ENCODE data around the gene PRMT1. TPM values are rescaled to one million over a fixed set of nuclear protein-coding genes. Genes with fewer than 3 reads are reported as not detected.

The PRMT1 gene
- total RNA-seq, 1 experiment from 2014 or later: 551 TPM

- DNase-seq (ENCODE audit: low read depth): no peak
Observed at GRCh38 chr19:49667473-49667872, 9.6 kb upstream of the PRMT1 start.

- DNase-seq (ENCODE audit: low read depth): no peak
Observed at GRCh38 chr19:49669516-49669915, 7.6 kb upstream of the PRMT1 start.

GRCh38 chr19:49672131-49672919, 4.7 kb upstream of the PRMT1 start:
- DNase-seq (ENCODE audit: low read depth): peak; percentile 63

- peak; percentile 90 for DNase-seq (ENCODE audit: low read depth)
Observed at GRCh38 chr19:49676136-49676783, 811 bp upstream of the PRMT1 start.

GRCh38 chr19:49676784-49677230, 264 bp upstream of the PRMT1 start:
- peak; percentile 100 for DNase-seq (ENCODE audit: low read depth)

- DNase-seq (ENCODE audit: low read depth): peak; percentile 71
Observed at GRCh38 chr19:49677901-49678674, 1.0 kb downstream of the PRMT1 start.

GRCh38 chr19:49678985-49679770, 2.1 kb downstream of the PRMT1 start:
- no peak for DNase-seq (ENCODE audit: low read depth)

- no peak for DNase-seq (ENCODE audit: low read depth)
Observed at GRCh38 chr19:49679771-49680413, 2.8 kb downstream of the PRMT1 start.

GRCh38 chr19:49680421-49681351, 3.6 kb downstream of the PRMT1 start:
- DNase-seq (ENCODE audit: low read depth): peak; percentile 84

GRCh38 chr19:49681830-49682229, 4.8 kb downstream of the PRMT1 start:
- no peak for DNase-seq (ENCODE audit: low read depth)

GRCh38 chr19:49682274-49682673, 5.2 kb downstream of the PRMT1 start:
- DNase-seq (ENCODE audit: low read depth): no peak

GRCh38 chr19:49683814-49684250, 6.8 kb downstream of the PRMT1 start:
- DNase-seq (ENCODE audit: low read depth): no peak

- DNase-seq (ENCODE audit: low read depth): no peak
Observed at GRCh38 chr19:49684251-49684982, 7.3 kb downstream of the PRMT1 start.

- no peak for DNase-seq (ENCODE audit: low read depth)
Observed at GRCh38 chr19:49684983-49685553, 8.0 kb downstream of the PRMT1 start.

GRCh38 chr19:49685845-49686332, 8.8 kb downstream of the PRMT1 start:
- no peak for DNase-seq (ENCODE audit: low read depth)

GRCh38 chr19:49686503-49687088, 9.5 kb downstream of the PRMT1 start:
- DNase-seq (ENCODE audit: low read depth): no peak

GRCh38 chr19:49687150-49687549, 10.1 kb downstream of the PRMT1 start:
- DNase-seq (ENCODE audit: low read depth): no peak
